ENCODE data around the gene CHST6. TPM values are rescaled to one million over a fixed set of nuclear protein-coding genes. Genes with fewer than 3 reads are reported as not detected.

Gene CHST6
- total and polyA plus RNA-seq, 9 of the 15 experiments (the other 6 are each of a cell fraction or from before 2014, with no cell fraction given): 0.01 to 0.05 (median 0.02) TPM; not detected in 6

DNA sequence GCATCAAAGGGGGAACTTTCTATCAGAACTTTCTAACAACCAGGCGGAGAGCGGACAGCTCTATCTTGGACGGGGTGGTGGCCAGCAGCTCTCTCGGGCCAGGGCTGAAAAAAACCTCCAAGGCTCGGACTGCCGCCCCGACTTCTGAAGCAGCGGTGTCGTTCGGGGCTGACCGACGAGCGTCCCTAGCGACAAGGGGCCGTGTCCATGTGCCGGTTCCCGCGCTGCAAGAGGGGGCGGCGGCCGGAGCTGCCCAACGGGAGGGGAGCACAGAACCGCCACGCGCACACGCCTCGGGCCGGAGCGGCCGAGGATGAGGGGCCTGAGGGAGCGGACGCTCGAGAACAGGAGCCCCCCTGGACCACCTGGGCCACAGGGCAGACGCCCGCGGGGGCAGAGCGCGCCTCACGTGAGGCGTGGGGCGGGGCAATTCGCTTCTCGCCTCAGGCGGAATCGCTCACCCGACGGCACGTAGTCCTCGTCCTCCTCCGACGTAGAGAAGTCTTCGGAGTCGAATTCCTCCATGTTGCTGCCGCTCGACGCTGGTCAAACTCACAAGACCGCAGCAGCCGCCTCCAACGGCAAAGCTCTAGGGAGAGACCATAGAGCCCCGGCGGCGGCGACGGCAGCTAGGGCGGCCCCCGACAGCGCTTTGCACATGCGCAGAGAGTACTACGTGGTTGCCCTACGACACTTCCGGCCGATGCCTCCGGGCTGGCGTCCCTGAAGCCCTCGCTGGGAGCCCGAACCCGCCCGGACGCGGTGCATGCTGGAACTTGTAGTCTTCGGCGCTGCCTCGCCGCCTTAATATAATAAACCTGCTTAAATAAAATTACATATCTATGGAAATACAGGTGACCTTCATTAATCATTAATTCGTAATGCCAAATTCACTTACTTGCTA, 62.2 kb downstream of the CHST6 start, which contains the start of gene CFDP1:
TSS of gene CFDP1 (minus strand) at position 676 of the 904 bp plus-strand sequence. CDS start at position 525, 151 bp downstream.
- Histone ChIP-seq H3K4me1 (replicated peaks in 1 of 2; ENCODE audit: control insufficient read depth in 2 of 2, insufficient read depth in 2 of 2, low read length in 2 of 2) (peaks cover 6 to 19% of the 10 kb centered on the region in 2 experiments; a peak in 4 of 5 replicates), H2AFZ (ENCODE audit: low read depth, low read length) (peak within 1 kb of the TSS; percentile 99), H3K4me2 (ENCODE audit: insufficient read depth, low read length) (peak within 1 kb of the TSS; percentile 97), H3K4me3 (peak within 1 kb of the TSS; percentile 76), H3K9me1 (ENCODE audit: control insufficient read depth, insufficient read depth, low read length) (no peaks in the 10 kb centered on the region), H3K36me3 (ENCODE audit: control insufficient read depth, insufficient read depth, low read length) (peaks cover 5% of the 10 kb centered on the region; the same call in 1 of the 3 replicates), H3K27me3 (ENCODE audit: control insufficient read depth in 2 of 2, insufficient read depth in 2 of 2, low read length in 2 of 2) (no peaks in the 10 kb centered on the region), H3K9me3 (replicated peaks; ENCODE audit: control insufficient read depth, insufficient read depth, low read depth, low read length) (no peaks in the 10 kb centered on the region), H3K9ac (ENCODE audit: insufficient read depth in 1 of 2, low read depth in 2 of 2, low read length in 2 of 2) (peak within 1 kb of the TSS; percentile 89 to 97), H4K20me1 (replicated peaks; ENCODE audit: control insufficient read depth, insufficient read depth, low read length) (no peaks in the 10 kb centered on the region), H3K27ac (ENCODE audit: extremely low read depth, low read depth, low read length) (peak within 1 kb of the TSS; percentile 95), H3K79me2 (ENCODE audit: control insufficient read depth, insufficient read depth, low read length) (peaks cover 40% of the 10 kb centered on the region)
- intact Hi-C loops (cut with micrococcal nuclease) (loop anchor here (1.0 to 2.0 kb wide), 2 partner anchors 12 to 32 kb away; partner anchors contain the start of gene TMEM170A), in situ Hi-C loops (cut with MboI) (no loop called here)
- ATAC-seq (peak; percentile 92), DNase-seq (ENCODE audit: extremely low read depth in 1 of 4, low spot score in 3 of 4) (peak; percentile 97), FAIRE-seq (peak; percentile 88)
- ChIA-PET POLR2A (interaction anchor here (0.6 to 2.7 kb wide), 20 partner anchors 9 to 1758 kb away, joined by 3 to 19 read pairs (median 4); partner anchors contain the start of genes ADAT1, MON1B and TMEM231), CTCF (ENCODE audit: low intra/inter-chr PET ratio) (interaction anchor here (0.7 kb wide), 2 partner anchors 32 kb away, joined by 3 to 5 read pairs; partner anchors contain the start of gene TMEM170A)
- 1% methylated on average over 70 of the region's 85 CpGs for WGBS (ENCODE audit: insufficient coverage, low coverage, missing lambda C conversion rate)
- BruUV-seq (replicated peaks): TSS peak; percentile 70
- TF ChIP-seq MTF1 (CRISPR knock-in tag; IDR thresholded peaks at IDR 0.05; ENCODE audit: borderline replicate concordance): no peak
- no peak for TF ChIP-seq GATA2 (CRISPR knock-in tag; IDR thresholded peaks at IDR 0.05)
- TF ChIP-seq, protein P1, sequence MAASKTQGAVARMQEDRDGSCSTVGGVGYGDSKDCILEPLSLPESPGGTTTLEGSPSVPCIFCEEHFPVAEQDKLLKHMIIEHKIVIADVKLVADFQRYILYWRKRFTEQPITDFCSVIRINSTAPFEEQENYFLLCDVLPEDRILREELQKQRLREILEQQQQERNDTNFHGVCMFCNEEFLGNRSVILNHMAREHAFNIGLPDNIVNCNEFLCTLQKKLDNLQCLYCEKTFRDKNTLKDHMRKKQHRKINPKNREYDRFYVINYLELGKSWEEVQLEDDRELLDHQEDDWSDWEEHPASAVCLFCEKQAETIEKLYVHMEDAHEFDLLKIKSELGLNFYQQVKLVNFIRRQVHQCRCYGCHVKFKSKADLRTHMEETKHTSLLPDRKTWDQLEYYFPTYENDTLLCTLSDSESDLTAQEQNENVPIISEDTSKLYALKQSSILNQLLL (CRISPR knock-in tag; IDR thresholded peaks at IDR 0.05; ENCODE audit: borderline replicate concordance): no peak
- TF ChIP-seq, protein P2, sequence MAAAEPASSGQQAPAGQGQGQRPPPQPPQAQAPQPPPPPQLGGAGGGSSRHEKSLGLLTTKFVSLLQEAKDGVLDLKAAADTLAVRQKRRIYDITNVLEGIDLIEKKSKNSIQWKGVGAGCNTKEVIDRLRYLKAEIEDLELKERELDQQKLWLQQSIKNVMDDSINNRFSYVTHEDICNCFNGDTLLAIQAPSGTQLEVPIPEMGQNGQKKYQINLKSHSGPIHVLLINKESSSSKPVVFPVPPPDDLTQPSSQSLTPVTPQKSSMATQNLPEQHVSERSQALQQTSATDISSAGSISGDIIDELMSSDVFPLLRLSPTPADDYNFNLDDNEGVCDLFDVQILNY (CRISPR knock-in tag; IDR thresholded peaks at IDR 0.05): no peak; the same call in 1 of the 2 replicates
- TF ChIP-seq, protein P3, sequence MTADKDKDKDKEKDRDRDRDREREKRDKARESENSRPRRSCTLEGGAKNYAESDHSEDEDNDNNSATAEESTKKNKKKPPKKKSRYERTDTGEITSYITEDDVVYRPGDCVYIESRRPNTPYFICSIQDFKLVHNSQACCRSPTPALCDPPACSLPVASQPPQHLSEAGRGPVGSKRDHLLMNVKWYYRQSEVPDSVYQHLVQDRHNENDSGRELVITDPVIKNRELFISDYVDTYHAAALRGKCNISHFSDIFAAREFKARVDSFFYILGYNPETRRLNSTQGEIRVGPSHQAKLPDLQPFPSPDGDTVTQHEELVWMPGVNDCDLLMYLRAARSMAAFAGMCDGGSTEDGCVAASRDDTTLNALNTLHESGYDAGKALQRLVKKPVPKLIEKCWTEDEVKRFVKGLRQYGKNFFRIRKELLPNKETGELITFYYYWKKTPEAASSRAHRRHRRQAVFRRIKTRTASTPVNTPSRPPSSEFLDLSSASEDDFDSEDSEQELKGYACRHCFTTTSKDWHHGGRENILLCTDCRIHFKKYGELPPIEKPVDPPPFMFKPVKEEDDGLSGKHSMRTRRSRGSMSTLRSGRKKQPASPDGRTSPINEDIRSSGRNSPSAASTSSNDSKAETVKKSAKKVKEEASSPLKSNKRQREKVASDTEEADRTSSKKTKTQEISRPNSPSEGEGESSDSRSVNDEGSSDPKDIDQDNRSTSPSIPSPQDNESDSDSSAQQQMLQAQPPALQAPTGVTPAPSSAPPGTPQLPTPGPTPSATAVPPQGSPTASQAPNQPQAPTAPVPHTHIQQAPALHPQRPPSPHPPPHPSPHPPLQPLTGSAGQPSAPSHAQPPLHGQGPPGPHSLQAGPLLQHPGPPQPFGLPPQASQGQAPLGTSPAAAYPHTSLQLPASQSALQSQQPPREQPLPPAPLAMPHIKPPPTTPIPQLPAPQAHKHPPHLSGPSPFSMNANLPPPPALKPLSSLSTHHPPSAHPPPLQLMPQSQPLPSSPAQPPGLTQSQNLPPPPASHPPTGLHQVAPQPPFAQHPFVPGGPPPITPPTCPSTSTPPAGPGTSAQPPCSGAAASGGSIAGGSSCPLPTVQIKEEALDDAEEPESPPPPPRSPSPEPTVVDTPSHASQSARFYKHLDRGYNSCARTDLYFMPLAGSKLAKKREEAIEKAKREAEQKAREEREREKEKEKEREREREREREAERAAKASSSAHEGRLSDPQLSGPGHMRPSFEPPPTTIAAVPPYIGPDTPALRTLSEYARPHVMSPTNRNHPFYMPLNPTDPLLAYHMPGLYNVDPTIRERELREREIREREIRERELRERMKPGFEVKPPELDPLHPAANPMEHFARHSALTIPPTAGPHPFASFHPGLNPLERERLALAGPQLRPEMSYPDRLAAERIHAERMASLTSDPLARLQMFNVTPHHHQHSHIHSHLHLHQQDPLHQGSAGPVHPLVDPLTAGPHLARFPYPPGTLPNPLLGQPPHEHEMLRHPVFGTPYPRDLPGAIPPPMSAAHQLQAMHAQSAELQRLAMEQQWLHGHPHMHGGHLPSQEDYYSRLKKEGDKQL (CRISPR knock-in tag; IDR thresholded peaks at IDR 0.05; ENCODE audit: borderline replicate concordance): no peak
- peak in 1 of 2 experiments; percentile 97; a peak in 2 of 4 replicates for TF ChIP-seq HDAC1 (IDR thresholded peaks at IDR 0.05)
- peak in 1 of 2 experiments; percentile 83; a peak in 1 of 4 replicates for TF ChIP-seq TEAD1 (CRISPR knock-in tag; IDR thresholded peaks at IDR 0.05)
- TF ChIP-seq NR2C2 (CRISPR knock-in tag; IDR thresholded peaks at IDR 0.05): 0 out of 2 replicates have a peak, but pooled peaks have one; percentile 19
- peak; percentile 88 for TF ChIP-seq NR2C2 (tag; IDR thresholded peaks at IDR 0.05)
- TF ChIP-seq C11orf30 (IDR thresholded peaks at IDR 0.05; ENCODE audit: low read depth): 0 out of 2 replicates have a peak, but pooled peaks have one; percentile 3

Data from K562 (cell line).